HL-60 (cell line): ENCODE results near the gene CHEK1.
A peak's percentile ranks its signal among the peaks of the same experiment; 100 is the strongest.
"Not testable (repeated sequence)": the region's sequence is repeated elsewhere in the genome, so short reads cannot be mapped to it uniquely, and the experiment has no call there.

Experiments used
- DNase-seq, 2 experiments: peaks; one replicate each; pipeline ENCODE4 v3.0.0-alpha.2; 2010 to 2020; ENCODE audit warnings: low read depth in 1 of 2, low spot score in 1 of 2
- H3K27ac ChIP-seq: fragments of 250-450 bp; sonication (Bioruptor Pico); replicated peaks from 2 replicates; pipeline ENCODE4 v1.5.1; 2020; ENCODE audit warnings: mild to moderate bottlenecking, moderate library complexity
- H3K27me3 ChIP-seq: fragments of 250-450 bp; sonication (Bioruptor Pico); 2 replicates; pipeline ENCODE4 v1.5.1; 2021; ENCODE audit warnings: mild to moderate bottlenecking, moderate library complexity; ENCODE audit not compliant: insufficient read depth, poor library complexity, severe bottlenecking
- H3K4me3 ChIP-seq: replicated peaks from 2 replicates; pipeline ENCODE4 v1.5.1; 2011; ENCODE audit warnings: mild to moderate bottlenecking, control low read depth, low read length; ENCODE audit not compliant: insufficient read depth
- CTCF ChIP-seq: IDR thresholded peaks from one replicate; pipeline ENCODE4 v1.5.1; 2011; ENCODE audit warnings: low read length, control low read depth, inconsistent platforms; ENCODE audit not compliant: insufficient read depth
- GABPA ChIP-seq: IDR thresholded peaks from 2 replicates; pipeline ENCODE4 v1.6.1; 2012; ENCODE audit warnings: low read depth
- POLR2AphosphoS5 ChIP-seq: IDR thresholded peaks from 2 replicates; pipeline ENCODE4 v1.6.1; 2012; ENCODE audit warnings: low read depth
- REST ChIP-seq: IDR thresholded peaks from 2 replicates; pipeline ENCODE4 v1.6.1; 2012; ENCODE audit warnings: low read depth; ENCODE audit not compliant: insufficient replicate concordance
- SPI1 ChIP-seq: IDR thresholded peaks from 2 replicates; pipeline ENCODE4 v1.6.1; 2012; ENCODE audit warnings: low read depth, mild to moderate bottlenecking, borderline replicate concordance
- long read RNA-seq: library from polyadenylated mRNA; unstranded; transcript quantifications from one replicate; pipeline ENCODE4 v2.0.0, GENCODE V29; 2020

CHEK1 gene
- long read RNA-seq, full-length matches to known transcripts: 54 of 106 reads
- long read RNA-seq, partial matches to known transcripts: 11 of 106 reads
- long read RNA-seq, other reads (novel, unspliced or antisense): 41 of 106 reads

GRCh38 chr11:125624756-125625213 lies at the start of gene CHEK1:
TSS of gene CHEK1 (plus strand) at chr11:125625163. CDS start at chr11:125626769, 1,606 bp downstream.
- Histone ChIP-seq H3K27ac (peak within 1 kb of the TSS; percentile 85), H3K4me3 (peak within 1 kb of the TSS; percentile 93), H3K27me3 (no peaks in the 10 kb centered on the region)
- TF ChIP-seq REST (no peak), CTCF (no peak)
- DNase-seq: no peak

- H3K27me3 ChIP-seq, DNase-seq, H3K27ac ChIP-seq, H3K4me3 ChIP-seq: not testable (repeated sequence)
Measured at GRCh38 chr11:125577181-125577580, 47.8 kb upstream of the CHEK1 start.

- no peaks in the 10 kb centered on the region for H3K27me3 ChIP-seq
- H3K4me3 ChIP-seq: no peak overlapping the region
- no peak overlapping the region for H3K27ac ChIP-seq
- DNase-seq: no peak
- TF ChIP-seq SPI1 (no peak), REST (no peak), CTCF (no peak), GABPA (no peak), POLR2AphosphoS5 (no peak)
Measured at GRCh38 chr11:125578783-125579182, 46.2 kb upstream of the CHEK1 start.

GRCh38 chr11:125579811-125580210 lies 45.2 kb upstream of the CHEK1 start:
- Histone ChIP-seq H3K4me3 (no peak overlapping the region), H3K27me3 (no peaks in the 10 kb centered on the region), H3K27ac (no peak overlapping the region)
- TF ChIP-seq SPI1: no peak
- TF ChIP-seq POLR2AphosphoS5: no peak
- no peak for TF ChIP-seq REST
- TF ChIP-seq CTCF: no peak
- no peak for TF ChIP-seq GABPA
- no peak for DNase-seq
